ENCODE data around the gene TBC1D5. TPM values are rescaled to one million over a fixed set of nuclear protein-coding genes. Genes with fewer than 3 reads are reported as not detected.

The TBC1D5 gene
- total RNA-seq, 2 experiments from 2014 or later = 53.9 to 56.9 TPM

DNA sequence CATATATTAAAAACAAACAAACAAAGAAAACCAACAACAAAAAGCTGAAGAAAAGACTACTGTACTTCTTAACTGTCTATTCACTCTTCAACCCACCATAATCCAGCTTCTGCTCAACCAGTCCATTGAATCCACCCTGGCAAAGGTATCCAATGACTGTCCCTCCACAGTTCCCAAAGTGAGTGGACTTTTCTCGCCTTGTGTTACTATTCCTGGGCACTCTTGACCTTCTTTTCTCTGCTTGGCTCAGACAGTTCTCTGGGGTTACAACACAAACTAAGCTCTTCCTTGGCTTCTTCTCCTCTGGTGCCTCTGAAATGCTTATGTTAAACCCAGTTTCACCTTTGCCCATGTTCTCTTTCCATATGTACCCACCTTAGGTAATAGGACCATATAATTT lies 437.5 kb downstream of the TBC1D5 start:
- H3K27ac Mint-ChIP-seq = no peak overlapping the region
- ChIA-PET CTCF (no interaction called here), POLR2A (no interaction called here)
- intact Hi-C loops (cut with DNase I, micrococcal nuclease) = no loop called here
- H3K36me3 Mint-ChIP-seq (ENCODE audit: low read depth) = no peaks in the 10 kb centered on the region
- peaks cover 8% of the 10 kb centered on the region for H3K4me1 Mint-ChIP-seq
- no peaks in the 10 kb centered on the region for H3K27me3 Mint-ChIP-seq
- H3K9me3 Mint-ChIP-seq (ENCODE audit: low read depth) = no peaks in the 10 kb centered on the region
- no peak overlapping the region for H3K4me3 Mint-ChIP-seq
- ATAC-seq (no peak), DNase-seq (no peak)

DNA sequence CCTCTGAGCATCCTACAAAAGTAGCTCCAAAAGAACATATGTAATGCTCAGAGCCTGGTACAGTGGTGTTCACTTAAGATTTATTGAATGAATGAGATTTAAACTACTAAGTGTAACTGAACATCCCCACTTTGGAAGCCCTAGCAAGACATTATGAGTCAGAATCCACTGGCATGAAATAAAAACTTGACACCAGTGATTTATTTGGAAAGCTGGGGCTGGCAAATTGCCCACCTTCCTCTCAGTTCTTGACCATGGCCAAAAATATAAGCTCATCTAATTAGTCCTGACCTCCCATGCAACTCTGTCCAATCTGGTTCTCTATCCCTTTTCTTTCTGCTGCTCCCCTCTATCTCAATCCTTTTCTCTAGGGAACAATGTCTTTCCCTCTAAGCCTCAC lies 439.7 kb downstream of the TBC1D5 start:
- intact Hi-C loops (cut with DNase I, micrococcal nuclease) = no loop called here
- Mint-ChIP-seq H3K4me1 (peaks cover 8% of the 10 kb centered on the region), H3K4me3 (no peak overlapping the region), H3K27me3 (no peaks in the 10 kb centered on the region), H3K36me3 (ENCODE audit: low read depth) (peaks cover 4% of the 10 kb centered on the region), H3K27ac (no peak overlapping the region), H3K9me3 (ENCODE audit: low read depth) (no peaks in the 10 kb centered on the region)
- ChIA-PET POLR2A (no interaction called here), CTCF (interaction anchor here (0.7 kb wide), 1 partner anchor 27 kb away, joined by 3 read pairs; no protein-coding TSS in a partner anchor)
- DNase-seq = no peak
- no peak for ATAC-seq

DNA sequence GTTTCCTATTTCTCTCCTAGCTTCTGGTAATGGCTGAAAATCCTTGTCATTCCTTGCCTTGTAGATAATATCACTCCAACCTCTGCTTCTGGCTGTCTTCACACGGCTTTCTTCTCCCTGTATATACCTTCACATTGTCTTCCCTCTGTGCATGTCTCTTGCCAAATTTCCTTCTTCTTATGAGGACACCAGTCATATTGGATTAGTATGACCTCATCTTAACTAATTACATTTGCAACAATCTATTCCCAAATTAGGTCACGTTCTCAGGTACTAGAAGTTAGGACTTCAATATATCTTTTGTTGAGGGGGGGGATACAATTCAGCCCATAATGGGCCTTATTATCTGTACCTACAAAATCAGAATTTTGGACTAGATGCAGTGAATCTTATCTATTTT lies 440.3 kb downstream of the TBC1D5 start:
- Mint-ChIP-seq H3K27me3 (no peaks in the 10 kb centered on the region), H3K4me3 (no peak overlapping the region), H3K9me3 (ENCODE audit: low read depth) (no peaks in the 10 kb centered on the region), H3K36me3 (ENCODE audit: low read depth) (peaks cover 4% of the 10 kb centered on the region), H3K27ac (no peak overlapping the region), H3K4me1 (peaks cover 8% of the 10 kb centered on the region)
- DNase-seq = no peak
- intact Hi-C loops (cut with DNase I, micrococcal nuclease) = no loop called here
- CTCF ChIA-PET = interaction anchor here (1.5 kb wide), 1 partner anchor 63 kb away, joined by 3 read pairs; no protein-coding TSS in a partner anchor
- no peak for ATAC-seq
- POLR2A ChIA-PET = no interaction called here

DNA sequence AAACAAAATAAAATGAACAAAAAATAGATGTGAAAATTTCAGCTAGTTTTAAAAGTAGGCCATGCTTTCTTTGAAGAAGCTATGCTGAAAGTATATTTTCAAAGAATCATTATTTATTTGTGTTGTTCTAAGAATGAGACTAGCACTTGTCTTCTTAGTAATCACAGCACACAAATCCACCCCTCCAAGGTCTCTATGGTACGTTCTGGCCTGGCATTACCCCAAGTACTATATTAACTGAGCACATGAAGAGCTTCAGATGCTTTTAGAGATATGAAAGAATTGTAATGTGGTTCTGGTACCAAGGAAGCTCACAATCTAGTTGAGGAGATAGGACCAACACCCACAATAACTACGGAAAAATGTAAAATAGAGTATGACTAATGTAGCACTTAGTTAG lies 441.2 kb downstream of the TBC1D5 start:
- Mint-ChIP-seq H3K4me3 (no peak overlapping the region), H3K27ac (no peak overlapping the region), H3K27me3 (no peaks in the 10 kb centered on the region), H3K9me3 (ENCODE audit: low read depth) (no peaks in the 10 kb centered on the region), H3K4me1 (peaks cover 8% of the 10 kb centered on the region), H3K36me3 (ENCODE audit: low read depth) (peaks cover 4% of the 10 kb centered on the region)
- POLR2A ChIA-PET = no interaction called here
- CTCF ChIA-PET = interaction anchor here (0.6 to 1.5 kb wide), 5 partner anchors 64 to 626 kb away, joined by 3 read pairs; no protein-coding TSS in a partner anchor
- ATAC-seq = no peak
- no peak for DNase-seq
- intact Hi-C loops (cut with DNase I, micrococcal nuclease) = no loop called here

DNA sequence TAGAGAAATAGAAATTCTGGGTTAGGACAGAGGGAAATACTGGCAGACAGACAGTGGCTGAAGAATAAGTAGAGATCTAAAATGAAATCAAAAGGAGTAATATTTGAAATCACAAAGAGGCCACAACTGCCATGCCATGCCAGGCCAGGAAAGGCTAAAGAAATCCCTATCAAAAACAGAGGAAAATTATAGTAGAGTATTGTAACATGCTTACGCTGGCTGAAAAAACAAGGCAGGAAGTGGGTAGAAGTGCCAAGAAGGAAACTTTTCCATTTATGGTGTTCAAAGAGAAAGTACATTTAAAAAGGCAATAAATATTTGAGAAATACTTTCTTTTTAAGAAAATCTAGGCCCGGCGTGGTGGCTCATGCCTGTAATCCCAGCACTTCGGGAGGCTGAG lies 442.0 kb downstream of the TBC1D5 start:
- ATAC-seq = no peak
- no peak for DNase-seq
- ChIA-PET POLR2A (no interaction called here), CTCF (no interaction called here)
- Mint-ChIP-seq H3K27ac (peak overlapping the region; percentile 28), H3K4me3 (no peak overlapping the region), H3K36me3 (ENCODE audit: low read depth) (peaks cover 4% of the 10 kb centered on the region), H3K4me1 (peaks cover 8% of the 10 kb centered on the region), H3K9me3 (ENCODE audit: low read depth) (no peaks in the 10 kb centered on the region), H3K27me3 (no peaks in the 10 kb centered on the region)
- intact Hi-C loops (cut with DNase I, micrococcal nuclease) = no loop called here

DNA sequence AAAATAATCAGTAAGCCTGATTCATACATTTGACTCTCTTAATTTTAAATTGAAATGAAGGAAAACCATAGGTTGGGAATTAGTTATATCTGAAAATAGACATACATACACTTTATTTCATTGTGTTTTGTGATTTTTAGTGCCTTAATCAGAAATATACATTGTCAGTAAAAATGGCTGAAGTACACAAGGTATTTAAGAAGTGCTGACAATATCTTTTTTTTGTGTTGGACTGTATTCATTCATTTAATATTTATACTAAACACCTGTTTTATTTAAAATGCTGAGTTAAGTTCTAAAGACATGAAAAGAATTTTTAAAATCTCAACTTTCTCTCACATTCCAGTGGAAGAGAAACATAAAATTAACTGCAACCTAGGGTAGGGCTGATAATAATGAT lies 444.4 kb downstream of the TBC1D5 start:
- intact Hi-C loops (cut with DNase I, micrococcal nuclease) = no loop called here
- Mint-ChIP-seq H3K27me3 (no peaks in the 10 kb centered on the region), H3K27ac (peak overlapping the region; percentile 5), H3K9me3 (ENCODE audit: low read depth) (no peaks in the 10 kb centered on the region), H3K4me3 (no peak overlapping the region), H3K36me3 (ENCODE audit: low read depth) (peaks cover 4% of the 10 kb centered on the region), H3K4me1 (peaks cover 8% of the 10 kb centered on the region)
- ATAC-seq (no peak), DNase-seq (no peak)
- CTCF ChIA-PET = no interaction called here
- POLR2A ChIA-PET = no interaction called here

DNA sequence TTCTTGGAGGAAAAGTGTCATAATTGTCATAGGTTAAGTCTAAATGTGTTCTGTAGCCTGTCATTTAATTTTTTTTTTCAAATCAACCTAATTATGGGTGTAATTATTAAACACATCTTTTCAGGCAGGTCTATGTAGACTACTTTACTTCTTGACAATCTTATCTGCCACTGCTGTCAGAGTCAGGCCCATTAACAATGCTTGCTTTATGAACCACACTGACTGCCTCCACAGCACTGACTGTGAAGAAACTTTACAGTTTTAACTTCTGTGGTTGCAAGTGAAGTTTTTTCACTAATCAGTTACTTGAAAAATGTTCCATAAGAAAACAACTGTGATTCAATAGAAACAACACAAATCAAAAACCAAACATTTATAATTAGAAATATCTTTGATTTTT lies 449.9 kb downstream of the TBC1D5 start:
- ATAC-seq = no peak
- no peaks in the 10 kb centered on the region for H3K27me3 Mint-ChIP-seq
- CTCF ChIA-PET = no interaction called here
- H3K9me3 Mint-ChIP-seq (ENCODE audit: low read depth) = no peaks in the 10 kb centered on the region
- intact Hi-C loops (cut with DNase I, micrococcal nuclease) = no loop called here
- no peak overlapping the region for H3K27ac Mint-ChIP-seq
- H3K4me3 Mint-ChIP-seq = no peak overlapping the region
- POLR2A ChIA-PET = no interaction called here
- H3K36me3 Mint-ChIP-seq (ENCODE audit: low read depth) = peaks cover 8% of the 10 kb centered on the region
- no peak for DNase-seq
- no peaks in the 10 kb centered on the region for H3K4me1 Mint-ChIP-seq

DNA sequence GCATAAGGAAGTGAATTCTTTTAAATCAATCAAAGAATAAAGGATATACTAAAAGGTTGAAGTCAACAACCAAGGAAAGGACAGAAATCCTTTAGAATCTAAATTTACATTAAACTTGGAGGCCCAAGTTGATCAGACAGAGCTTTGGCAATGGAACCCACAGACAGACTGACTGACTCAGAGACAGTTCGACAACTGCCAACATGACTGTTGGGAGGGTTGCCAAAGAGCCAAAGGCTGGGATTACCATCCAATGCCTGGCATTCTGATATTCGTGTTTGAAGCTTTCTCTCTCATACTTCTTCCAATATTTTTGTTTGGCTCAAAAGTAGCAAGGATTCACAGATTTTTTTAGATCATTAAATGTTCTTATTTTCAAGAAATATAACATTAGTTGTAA lies 451.5 kb downstream of the TBC1D5 start:
- Mint-ChIP-seq H3K4me3 (no peak overlapping the region), H3K27me3 (no peaks in the 10 kb centered on the region), H3K27ac (no peak overlapping the region), H3K36me3 (ENCODE audit: low read depth) (peaks cover 8% of the 10 kb centered on the region), H3K9me3 (ENCODE audit: low read depth) (no peaks in the 10 kb centered on the region), H3K4me1 (no peaks in the 10 kb centered on the region)
- DNase-seq (no peak), ATAC-seq (no peak)
- CTCF ChIA-PET = interaction anchor here (1.0 kb wide), 1 partner anchor 12 kb away, joined by 4 read pairs; no protein-coding TSS in a partner anchor
- intact Hi-C loops (cut with DNase I, micrococcal nuclease) = no loop called here
- POLR2A ChIA-PET = no interaction called here

DNA sequence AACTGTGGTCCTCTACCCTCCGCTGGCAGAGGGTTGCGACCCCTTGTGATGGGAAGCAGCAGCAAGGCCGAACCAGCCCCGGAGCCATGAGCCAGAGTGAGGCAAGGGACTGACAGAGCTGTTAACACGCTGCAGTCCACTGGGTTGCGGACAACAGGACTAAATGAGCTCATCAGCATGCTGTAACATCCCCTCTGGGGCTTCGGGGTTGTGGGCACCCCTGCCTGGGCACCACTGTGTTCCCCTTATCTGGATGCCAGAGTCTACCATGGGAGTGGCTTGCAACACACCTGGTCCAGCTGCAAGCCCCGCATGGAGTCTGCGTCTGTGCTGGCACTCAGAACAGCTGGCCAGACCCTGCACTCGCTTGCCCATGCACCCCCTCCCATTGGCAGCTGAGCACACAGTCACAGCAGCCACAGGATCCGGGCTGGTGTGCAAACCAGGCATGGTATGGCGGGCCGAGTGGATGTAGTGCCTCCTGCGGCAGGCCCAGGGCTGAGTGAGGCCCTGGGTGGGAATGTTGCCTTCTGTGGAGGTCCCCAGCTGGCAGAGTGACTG lies 453.5 kb downstream of the TBC1D5 start:
- H3K4me1 Mint-ChIP-seq = no peaks in the 10 kb centered on the region
- no peak for ATAC-seq

DNA sequence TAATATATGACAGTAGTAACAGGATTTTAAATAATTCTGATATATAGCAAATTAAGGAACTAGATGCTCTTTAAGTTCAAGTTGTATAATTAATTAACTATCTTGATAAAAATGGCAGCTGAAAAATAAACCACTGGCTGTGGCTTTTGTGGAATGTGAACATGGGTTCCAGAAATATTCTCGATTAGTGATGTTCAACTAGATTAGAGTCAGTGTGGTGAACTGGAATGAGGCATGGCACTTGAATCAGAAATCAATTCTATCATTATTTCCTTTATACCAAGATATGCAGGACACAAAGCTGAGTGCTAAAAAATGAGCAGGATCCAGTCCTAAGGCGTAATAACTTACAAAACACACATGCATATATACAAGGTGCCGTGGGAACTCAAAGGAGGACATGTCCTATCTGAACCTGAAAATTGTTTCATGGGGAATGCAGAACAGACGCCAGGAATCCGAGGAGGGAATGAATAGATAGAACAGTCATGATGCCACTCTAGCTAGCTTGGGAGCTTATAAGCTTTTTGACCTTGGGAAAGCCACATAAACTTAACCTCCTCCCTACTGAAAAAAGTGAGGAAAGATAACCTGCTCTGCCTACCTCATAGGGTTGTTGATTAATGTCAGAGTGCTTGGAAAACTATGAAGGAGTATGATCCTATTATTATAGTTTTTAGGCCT lies 455.3 kb downstream of the TBC1D5 start:
- H3K27me3 Mint-ChIP-seq = no peaks in the 10 kb centered on the region
- ChIA-PET CTCF (interaction anchor here (0.7 to 1.1 kb wide), 3 partner anchors 16 to 687 kb away, joined by 3 read pairs; no protein-coding TSS in a partner anchor), POLR2A (interaction anchor here (0.6 kb wide), 1 partner anchor 73 kb away, joined by 3 read pairs; no protein-coding TSS in a partner anchor)
- H3K9me3 Mint-ChIP-seq (ENCODE audit: low read depth) = no peaks in the 10 kb centered on the region
- intact Hi-C loops (cut with DNase I, micrococcal nuclease) = no loop called here
- no peak for DNase-seq
- H3K4me3 Mint-ChIP-seq = no peak overlapping the region
- no peaks in the 10 kb centered on the region for H3K4me1 Mint-ChIP-seq
- no peak overlapping the region for H3K27ac Mint-ChIP-seq
- no peak for ATAC-seq
- H3K36me3 Mint-ChIP-seq (ENCODE audit: low read depth) = peaks cover 8% of the 10 kb centered on the region

More for the DNA sequence above, 453.5 kb downstream of the TBC1D5 start:
- Mint-ChIP-seq H3K36me3 (ENCODE audit: low read depth) (peaks cover 8% of the 10 kb centered on the region), H3K27me3 (no peaks in the 10 kb centered on the region), H3K27ac (no peak overlapping the region), H3K4me3 (no peak overlapping the region), H3K9me3 (ENCODE audit: low read depth) (no peaks in the 10 kb centered on the region)
- CTCF ChIA-PET = no interaction called here
- POLR2A ChIA-PET = no interaction called here
- DNase-seq = no peak
- intact Hi-C loops (cut with DNase I, micrococcal nuclease) = no loop called here

DNA sequence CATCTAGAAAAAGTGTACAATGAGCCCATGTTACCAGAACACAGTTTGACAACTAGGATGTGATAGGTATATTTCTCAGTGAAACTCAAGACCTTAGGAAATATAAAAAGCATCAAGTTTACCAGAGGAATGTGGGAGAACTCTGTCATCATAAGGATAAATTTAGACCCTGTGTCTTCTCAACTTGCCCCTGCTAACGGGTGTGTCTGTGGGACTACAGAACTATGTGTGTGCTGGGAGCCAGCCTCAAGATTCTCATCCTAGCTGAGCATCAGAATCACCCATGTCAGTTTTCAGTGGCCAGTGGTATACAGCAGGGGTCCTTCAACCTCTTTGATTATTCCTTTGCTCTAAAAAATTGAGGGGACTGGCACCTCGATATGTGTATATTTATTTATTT lies 464.4 kb downstream of the TBC1D5 start:
- DNase-seq (no peak), ATAC-seq (no peak)
- no peaks in the 10 kb centered on the region for H3K36me3 Mint-ChIP-seq (ENCODE audit: low read depth)
- ChIA-PET POLR2A (no interaction called here), CTCF (interaction anchor here (0.6 kb wide), 1 partner anchor 1752 kb away, joined by 4 read pairs; no protein-coding TSS in a partner anchor)
- H3K4me1 Mint-ChIP-seq = no peaks in the 10 kb centered on the region
- intact Hi-C loops (cut with DNase I, micrococcal nuclease) = no loop called here
- no peak overlapping the region for H3K27ac Mint-ChIP-seq
- H3K9me3 Mint-ChIP-seq (ENCODE audit: low read depth) = no peaks in the 10 kb centered on the region
- no peak overlapping the region for H3K4me3 Mint-ChIP-seq
- no peaks in the 10 kb centered on the region for H3K27me3 Mint-ChIP-seq

DNA sequence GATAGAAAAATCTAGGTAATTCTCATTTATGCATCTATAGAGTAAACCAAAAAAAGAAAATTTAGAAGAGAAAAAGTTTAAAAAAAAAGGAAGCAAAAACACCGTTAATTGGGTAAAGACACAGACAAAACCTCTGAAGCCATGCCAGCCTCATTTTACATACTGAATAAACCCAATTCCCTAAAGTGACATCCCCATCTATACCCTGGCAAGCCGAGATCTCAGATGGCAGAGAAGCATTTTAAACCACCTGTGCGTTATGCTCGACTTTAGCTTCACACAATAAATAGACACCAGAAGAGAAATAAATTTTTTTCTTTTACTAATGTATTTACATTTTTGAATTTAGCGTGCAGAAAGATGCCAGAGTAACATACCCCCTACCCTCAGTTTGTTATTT lies 475.6 kb downstream of the TBC1D5 start:
- no peak overlapping the region for H3K4me3 Mint-ChIP-seq
- ChIA-PET CTCF (no interaction called here), POLR2A (no interaction called here)
- ATAC-seq = no peak
- no peaks in the 10 kb centered on the region for H3K27me3 Mint-ChIP-seq
- no peak overlapping the region for H3K27ac Mint-ChIP-seq
- no peaks in the 10 kb centered on the region for H3K36me3 Mint-ChIP-seq (ENCODE audit: low read depth)
- no peaks in the 10 kb centered on the region for H3K9me3 Mint-ChIP-seq (ENCODE audit: low read depth)
- intact Hi-C loops (cut with DNase I, micrococcal nuclease) = no loop called here
- no peaks in the 10 kb centered on the region for H3K4me1 Mint-ChIP-seq
- no peak for DNase-seq
